K562 (cell line): Measurements from ENCODE around the gene MEAF6. TPM values are rescaled to one million over a fixed set of nuclear protein-coding genes. Genes with fewer than 3 reads are reported as not detected.

ENCODE experiments used
- CBX1 ChIP-seq: sonication (generic); IDR thresholded peaks from 2 replicates; pipeline ENCODE4 v1.6.1; 2016; ENCODE audit warnings: antibody characterized with exemption, low read depth, mild to moderate bottlenecking
- E2F8 ChIP-seq: fragments of 450-650 bp; IDR thresholded peaks from 2 replicates; pipeline ENCODE4 v1.7.1; 2018; ENCODE audit warnings: mild to moderate bottlenecking, low read depth; ENCODE audit not compliant: partially characterized antibody
- FOXA3 ChIP-seq, 2 experiments: fragments of 450-650 bp in 1 of 2; sonication (generic) in 1 of 2; formaldehyde crosslinking; IDR thresholded peaks in 1 of 2; conservative IDR thresholded peaks in 1 of 2; 2 replicates each; pipeline versions ENCODE4 v1.4.0 to v1.8.0; 2020 to 2022; ENCODE audit warnings: mild to moderate bottlenecking in 2 of 2, missing genetic modification reagents in 1 of 2
- MGA ChIP-seq: fragments of 450-650 bp; IDR thresholded peaks from 2 replicates; pipeline ENCODE4 v1.6.1; 2016; ENCODE audit warnings: mild to moderate bottlenecking, moderate library complexity
- NRF1 ChIP-seq, 2 experiments: fragments of 450-650 bp; IDR thresholded peaks in 1 of 2; conservative IDR thresholded peaks in 1 of 2; 2 replicates each; pipeline ENCODE4 v1.6.1; 2014; ENCODE audit warnings: mild to moderate bottlenecking in 2 of 2
- SMARCE1 ChIP-seq: fragments of 450-650 bp; IDR thresholded peaks from 2 replicates; pipeline ENCODE4 v1.7.1; 2016; ENCODE audit warnings: mild to moderate bottlenecking
- TAF9B ChIP-seq: fragments of 450-650 bp; IDR thresholded peaks from 2 replicates; pipeline ENCODE4 v1.6.1; 2018; ENCODE audit warnings: mild to moderate bottlenecking; ENCODE audit not compliant: partially characterized antibody
- U2AF1 ChIP-seq: fragments of 200-400 bp; formaldehyde crosslinking; optimal IDR thresholded peaks from 2 replicates; pipeline ENCODE3; 2017; ENCODE audit warnings: mild to moderate bottlenecking, low read depth, low read length, moderate library complexity
- WHSC1 ChIP-seq: IDR thresholded peaks from one replicate; pipeline ENCODE4 v1.6.1; 2012; ENCODE audit warnings: low read length, control low read depth, inconsistent platforms
- ZBTB2 ChIP-seq: fragments of 450-650 bp; IDR thresholded peaks from 2 replicates; pipeline ENCODE4 v1.6.1; 2016; ENCODE audit warnings: antibody characterized with exemption
- ZNF707 ChIP-seq: fragments of 250-450 bp; sonication (Bioruptor Pico); conservative IDR thresholded peaks from 2 replicates; pipeline ENCODE4 v1.8.0; 2022; ENCODE audit warnings: inconsistent platforms, mild to moderate bottlenecking, moderate library complexity
- polyA plus RNA-seq, 8 experiments: library from polyadenylated mRNA; depleted of rRNA in 4 of 8; stranded (reverse) in 5 of 8; unstranded in 3 of 8; fragments of >200 nt; fragmentation: Nextera tagmentation in 2 of 8; fragmentation: Illumina TruSeq in 1 of 8; extraction: Ambion mirVana in 2 of 8; extraction: Trizol in 1 of 8; gene quantifications; 2 replicates each; pipeline versions ENCODE4 v1.2.1 to v1.2.3, GENCODE V29; 2011 to 2014; ENCODE audit warnings: inconsistent platforms in 1 of 8, missing spikeins in 1 of 8
- total RNA-seq, 7 experiments: library from RNA; depleted of rRNA in 6 of 7; stranded (reverse); fragments of >200 nt in 6 of 7; fragmentation: Illumina TruSeq in 2 of 7; extraction: Trizol in 2 of 7; gene quantifications; 2 replicates each; pipeline versions ENCODE4 v1.2.1 to v1.2.3, GENCODE V29; 2011 to 2021; ENCODE audit warnings: low replicate concordance in 1 of 7

Gene MEAF6
- total and polyA plus RNA-seq, 9 of the 15 experiments (the other 6 are each of a cell fraction or from before 2014, with no cell fraction given) = 55.0 to 151 (median 92.3) TPM

GRCh38 chr1:37556712-37557196, 42.2 kb upstream of the MEAF6 start, which contains the start of gene DNALI1 (continued):
- no peak for TF ChIP-seq U2AF1
- TF ChIP-seq MGA = no peak; the same call in 1 of the 2 replicates
- TF ChIP-seq FOXA3 (CRISPR knock-in tag; conservative IDR thresholded peaks at IDR 0.05 in 1 of 2, IDR thresholded peaks at IDR 0.05 in 1 of 2) = no peak
- TF ChIP-seq CBX1 = no peak
- no peak for TF ChIP-seq ZNF707 (CRISPR knock-in tag)
- no peak for TF ChIP-seq ZBTB2
- TF ChIP-seq E2F8 = no peak
- no peak for TF ChIP-seq WHSC1
- no peak for TF ChIP-seq SMARCE1
- TF ChIP-seq TAF9B = no peak
- TF ChIP-seq NRF1 (conservative IDR thresholded peaks at IDR 0.05 in 1 of 2, IDR thresholded peaks at IDR 0.05 in 1 of 2) = peak; percentile 61 to 65
